GM12872 (cell line): ENCODE measurements around the gene HMGCL.

Experiments used
- CTCF ChIP-seq: IDR thresholded peaks from 3 replicates; pipeline ENCODE4 v1.5.1; 2011; ENCODE audit warnings: low read depth, mild to moderate bottlenecking, low read length, moderate library complexity; ENCODE audit not compliant: insufficient read depth

HMGCL gene

GRCh38 chr1:23772049-23772853 is 53.0 kb downstream of the HMGCL start:
- TF ChIP-seq CTCF: peak; percentile 99

- TF ChIP-seq CTCF: no peak
These were observed 56.5 kb downstream of the HMGCL start for GRCh38 chr1:23768733-23769132.

- TF ChIP-seq CTCF: no peak
These were observed 62.1 kb downstream of the HMGCL start for GRCh38 chr1:23763041-23763577.

GRCh38 chr1:23759277-23759676 is 66.0 kb downstream of the HMGCL start:
- no peak for TF ChIP-seq CTCF

GRCh38 chr1:23757812-23758211 is 67.4 kb downstream of the HMGCL start:
- no peak for TF ChIP-seq CTCF

- TF ChIP-seq CTCF: no peak
These were observed 68.6 kb downstream of the HMGCL start for GRCh38 chr1:23756676-23757075.

GRCh38 chr1:23752909-23753308 is 72.3 kb downstream of the HMGCL start:
- TF ChIP-seq CTCF: no peak
